HG03457 (cell line): ENCODE measurements around the gene ZNF716.
"Not testable (repeated sequence)": the region's sequence is repeated elsewhere in the genome, so short reads cannot be mapped to it uniquely, and the experiment has no call there.

ENCODE experiments used
- ATAC-seq: cut with Tn5 transposase; IDR thresholded peaks from one replicate; pipeline ENCODE4 v1.9.1; 2021; ENCODE audit warnings: moderate number of reproducible peaks; ENCODE audit not compliant: unreplicated experiment

ZNF716 gene

GRCh38 chr7:57449904-57450303 is at the start of gene ZNF716:
Gene ZNF716 (plus strand): TSS chr7:57450177. CDS start chr7:57450289, 112 bp downstream.
- no peak for ATAC-seq

GRCh38 chr7:57400531-57401155 is 49.3 kb upstream of the ZNF716 start:
- no peak for ATAC-seq

- ATAC-seq = not testable (repeated sequence)
These were observed 46.9 kb upstream of the ZNF716 start for GRCh38 chr7:57403051-57403450.

GRCh38 chr7:57403601-57404342 is 46.2 kb upstream of the ZNF716 start:
- no peak for ATAC-seq

- no peak for ATAC-seq
These were observed 45.5 kb upstream of the ZNF716 start for GRCh38 chr7:57404343-57404966.

- ATAC-seq = no peak
These were observed 45.0 kb upstream of the ZNF716 start for GRCh38 chr7:57404967-57405421.

- no peak for ATAC-seq
These were observed 42.9 kb upstream of the ZNF716 start for GRCh38 chr7:57407125-57407524.

GRCh38 chr7:57412168-57412567 is 37.8 kb upstream of the ZNF716 start:
- no peak for ATAC-seq

GRCh38 chr7:57412618-57413017 is 37.4 kb upstream of the ZNF716 start:
- ATAC-seq = no peak

- ATAC-seq = no peak
These were observed 36.2 kb upstream of the ZNF716 start for GRCh38 chr7:57413529-57414398.

- ATAC-seq = no peak
These were observed 35.6 kb upstream of the ZNF716 start for GRCh38 chr7:57414415-57414814.

GRCh38 chr7:57414852-57415251 is 35.1 kb upstream of the ZNF716 start:
- ATAC-seq = no peak

GRCh38 chr7:57415326-57415725 is 34.7 kb upstream of the ZNF716 start:
- no peak for ATAC-seq

GRCh38 chr7:57415730-57416129 is 34.2 kb upstream of the ZNF716 start:
- ATAC-seq = no peak

- ATAC-seq = no peak
These were observed 33.2 kb upstream of the ZNF716 start for GRCh38 chr7:57416601-57417358.

- no peak for ATAC-seq
These were observed 32.2 kb upstream of the ZNF716 start for GRCh38 chr7:57417736-57418135.

- ATAC-seq = no peak
These were observed 26.2 kb upstream of the ZNF716 start for GRCh38 chr7:57423768-57424167.

- no peak for ATAC-seq
These were observed 25.3 kb upstream of the ZNF716 start for GRCh38 chr7:57424515-57425238.

- ATAC-seq = no peak
These were observed 24.6 kb upstream of the ZNF716 start for GRCh38 chr7:57425239-57425944.
